IPS-NIHi7 (cell line): ENCODE data around the gene NEFH.
"Not testable (repeated sequence)": the region's sequence is repeated elsewhere in the genome, so short reads cannot be mapped to it uniquely, and the experiment has no call there.

Experiments
- DNase-seq: peaks from one replicate; pipeline ENCODE4 v3.0.0; 2012; ENCODE audit warnings: mixed read lengths; ENCODE audit errors: extremely low spot score

NEFH gene

DNA sequence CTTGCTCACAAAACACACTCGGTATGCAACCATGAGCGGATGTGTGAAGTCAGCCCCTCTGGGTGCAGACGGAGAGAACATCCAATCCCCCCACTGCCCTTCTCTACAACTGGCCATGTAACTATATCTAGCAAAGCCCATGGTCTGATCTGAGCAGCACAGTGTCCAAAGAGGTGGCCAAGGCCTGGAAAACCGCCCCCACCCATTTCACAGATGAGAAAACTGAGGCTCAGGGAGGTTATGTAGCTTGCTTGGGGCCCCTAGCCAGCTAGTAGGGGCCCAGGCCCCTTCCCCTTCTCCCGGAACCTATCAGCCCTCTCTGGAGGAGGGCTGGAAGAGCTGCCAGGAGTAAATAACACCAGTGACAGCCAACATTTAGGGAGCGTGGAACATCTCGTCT lies 15.4 kb upstream of the NEFH start:
- no peak for DNase-seq

GRCh38 chr22:29469755-29470154 lies 10.3 kb upstream of the NEFH start:
- DNase-seq, result no peak

GRCh38 chr22:29470159-29470855 lies 9.7 kb upstream of the NEFH start:
- peak; percentile 93 for DNase-seq

DNA sequence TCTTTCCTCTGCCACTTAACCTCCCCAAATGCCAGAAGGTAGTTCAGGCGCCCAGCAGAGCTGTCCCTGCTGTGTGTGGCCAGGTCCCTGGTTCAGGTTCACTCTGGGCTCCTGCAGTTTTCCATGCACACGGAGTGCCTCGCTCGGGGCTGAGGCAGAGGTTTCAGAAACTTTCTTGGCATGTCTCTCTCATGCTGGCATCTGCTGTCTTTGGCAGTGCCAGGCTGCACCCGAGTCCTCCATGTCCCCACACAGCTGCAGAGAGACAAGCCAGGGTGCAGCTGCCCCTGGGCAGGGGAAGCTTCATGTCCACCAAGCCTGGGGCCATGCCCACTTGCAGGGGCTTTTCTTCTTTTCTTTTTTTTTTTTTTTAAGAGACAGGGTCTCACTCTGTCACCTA lies 7.0 kb upstream of the NEFH start:
- no peak for DNase-seq

- no peak for DNase-seq
Measured at GRCh38 chr22:29475550-29475949, 4.5 kb upstream of the NEFH start.

DNA sequence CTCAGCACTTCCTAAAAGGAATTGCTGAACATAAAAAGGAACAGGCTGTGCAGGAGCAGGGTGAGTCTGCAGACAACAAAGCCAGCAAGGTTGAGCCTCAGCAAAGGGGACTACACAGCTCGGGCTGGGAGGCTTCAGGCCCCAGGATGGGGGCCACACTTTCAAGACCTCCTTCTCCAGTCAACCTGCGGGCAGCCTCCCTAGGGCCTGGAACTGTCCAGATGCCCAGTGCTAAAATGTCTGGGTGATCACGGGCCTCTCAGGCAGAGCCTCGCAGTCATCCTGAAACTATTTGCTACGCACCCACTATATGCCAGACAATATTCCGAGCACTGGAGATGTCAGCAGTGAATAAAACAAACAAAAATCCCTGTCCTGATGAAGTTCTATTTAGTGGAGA lies 3.9 kb upstream of the NEFH start:
- DNase-seq, result peak; percentile 29

- DNase-seq, result no peak
Measured at GRCh38 chr22:29477723-29478318, 2.2 kb upstream of the NEFH start.

DNA sequence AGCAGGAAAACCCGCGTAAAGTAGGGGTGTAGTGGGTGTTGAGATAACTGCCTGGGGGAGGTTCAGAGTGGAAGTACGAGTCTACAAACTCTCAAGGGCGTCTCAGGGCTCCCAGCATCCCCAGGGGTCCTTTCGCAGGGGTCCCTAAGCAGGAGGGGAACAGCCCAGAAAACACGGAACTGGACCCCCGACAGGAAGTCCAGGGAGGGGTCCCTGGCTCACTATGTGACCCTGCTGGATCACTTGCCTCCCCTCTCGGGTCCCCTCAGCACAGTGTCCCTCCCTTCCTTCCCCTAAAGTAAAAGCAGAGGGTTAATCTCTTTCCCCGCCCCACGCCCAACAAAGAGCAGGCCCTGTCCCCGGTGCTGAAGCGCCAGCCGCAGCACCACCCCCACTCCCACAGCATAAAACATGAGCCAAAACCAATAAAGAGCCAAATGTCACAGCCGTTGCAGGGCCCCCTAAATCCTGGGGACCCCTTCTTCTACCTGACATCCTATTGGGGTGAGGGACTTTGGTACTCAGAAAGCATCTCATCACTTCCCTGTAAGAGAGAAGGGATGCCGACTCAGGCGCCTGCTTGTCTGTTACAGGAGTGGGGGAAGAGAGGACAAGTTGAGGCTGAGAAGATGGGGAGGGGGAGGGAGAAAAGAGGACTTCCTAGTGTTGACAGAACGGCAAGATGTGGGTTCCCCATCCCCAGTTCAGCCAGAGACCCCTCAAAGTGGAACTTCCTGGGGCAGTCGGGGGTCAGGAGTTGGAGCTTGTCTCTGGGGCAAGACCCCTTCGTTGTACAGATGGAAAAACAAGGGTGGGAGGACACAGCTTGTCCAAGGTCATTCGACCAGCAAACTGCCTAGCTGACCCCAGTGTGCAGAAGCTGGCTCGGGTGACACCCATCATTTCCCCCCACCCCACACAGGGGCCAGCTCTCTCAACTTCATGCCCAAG lies 1.4 kb upstream of the NEFH start:
- DNase-seq, result peak; percentile 65

- no peak for DNase-seq
Measured at GRCh38 chr22:29480262-29480511, 169 bp downstream of the NEFH start.

DNA sequence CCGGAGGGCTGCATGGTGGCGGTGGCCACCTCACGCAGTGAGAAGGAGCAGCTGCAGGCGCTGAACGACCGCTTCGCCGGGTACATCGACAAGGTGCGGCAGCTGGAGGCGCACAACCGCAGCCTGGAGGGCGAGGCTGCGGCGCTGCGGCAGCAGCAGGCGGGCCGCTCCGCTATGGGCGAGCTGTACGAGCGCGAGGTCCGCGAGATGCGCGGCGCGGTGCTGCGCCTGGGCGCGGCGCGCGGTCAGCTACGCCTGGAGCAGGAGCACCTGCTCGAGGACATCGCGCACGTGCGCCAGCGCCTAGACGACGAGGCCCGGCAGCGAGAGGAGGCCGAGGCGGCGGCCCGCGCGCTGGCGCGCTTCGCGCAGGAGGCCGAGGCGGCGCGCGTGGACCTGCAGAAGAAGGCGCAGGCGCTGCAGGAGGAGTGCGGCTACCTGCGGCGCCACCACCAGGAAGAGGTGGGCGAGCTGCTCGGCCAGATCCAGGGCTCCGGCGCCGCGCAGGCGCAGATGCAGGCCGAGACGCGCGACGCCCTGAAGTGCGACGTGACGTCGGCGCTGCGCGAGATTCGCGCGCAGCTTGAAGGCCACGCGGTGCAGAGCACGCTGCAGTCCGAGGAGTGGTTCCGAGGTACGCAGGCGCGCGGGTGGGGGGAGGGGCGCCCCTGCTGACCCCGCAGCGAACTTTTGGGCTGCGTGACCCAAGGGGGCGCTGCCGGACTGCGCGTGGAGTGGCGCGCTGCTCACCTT lies 670 bp downstream of the NEFH start:
- peak; percentile 83 for DNase-seq

- peak; percentile 86 for DNase-seq
Measured at GRCh38 chr22:29481265-29482000, 1.4 kb downstream of the NEFH start.

GRCh38 chr22:29482253-29482652 lies 2.2 kb downstream of the NEFH start:
- DNase-seq, result no peak

DNA sequence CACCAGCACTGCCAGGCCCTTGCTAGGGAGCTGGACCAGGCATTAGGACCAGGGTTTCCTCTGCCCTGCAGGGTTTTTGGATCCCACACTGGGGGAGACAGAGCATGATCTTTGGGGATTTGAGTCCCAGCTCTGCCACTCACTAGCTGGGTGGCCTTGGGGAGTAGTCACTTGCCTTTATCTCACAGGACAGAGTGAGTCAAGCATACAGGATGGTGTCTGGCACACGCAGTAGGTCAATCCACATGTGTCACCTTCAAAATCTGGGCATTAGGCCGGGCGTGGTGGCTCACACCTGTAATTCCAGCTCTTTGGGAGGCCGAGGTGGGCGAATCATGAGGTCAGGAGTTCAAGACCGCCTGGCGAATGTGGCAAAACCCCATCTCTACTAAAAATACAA lies 2.7 kb downstream of the NEFH start:
- no peak for DNase-seq

GRCh38 chr22:29483254-29483653 lies 3.2 kb downstream of the NEFH start:
- no peak for DNase-seq

DNA sequence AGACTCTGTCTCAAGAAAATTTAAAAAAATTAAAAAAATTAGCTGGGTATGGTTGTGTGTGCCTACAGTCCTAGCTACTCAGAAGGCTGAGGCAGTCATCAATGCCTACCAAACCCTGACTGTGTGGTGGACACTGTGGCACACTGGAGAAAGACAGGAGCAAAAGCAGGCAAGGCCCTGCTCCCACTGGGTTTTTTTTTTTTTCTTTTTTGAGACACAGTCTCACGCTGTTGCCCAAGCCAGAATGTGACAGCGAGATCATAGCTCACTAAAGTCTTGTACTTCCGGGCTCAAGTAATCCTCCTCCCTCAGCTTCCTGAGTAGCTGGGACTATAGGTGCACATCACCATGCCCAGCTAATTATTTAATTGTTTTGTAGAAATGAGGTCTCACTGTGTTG lies 4.6 kb downstream of the NEFH start:
- no peak for DNase-seq

DNA sequence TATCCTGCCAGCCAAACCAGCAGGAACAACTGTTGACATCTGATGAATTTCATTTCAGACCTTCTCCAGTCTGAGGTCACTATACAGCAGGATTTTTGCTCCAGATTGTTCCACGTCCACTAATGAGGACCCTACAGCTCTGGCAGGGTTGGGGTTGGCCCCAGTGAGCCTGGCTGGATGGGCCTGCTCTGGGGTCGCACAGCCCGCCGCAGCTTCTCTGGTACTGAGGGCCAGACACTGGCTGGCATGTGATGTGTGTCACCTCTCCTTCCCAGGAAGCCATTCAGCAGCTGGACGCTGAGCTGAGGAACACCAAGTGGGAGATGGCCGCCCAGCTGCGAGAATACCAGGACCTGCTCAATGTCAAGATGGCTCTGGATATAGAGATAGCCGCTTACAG lies 5.4 kb downstream of the NEFH start:
- no peak for DNase-seq

DNA sequence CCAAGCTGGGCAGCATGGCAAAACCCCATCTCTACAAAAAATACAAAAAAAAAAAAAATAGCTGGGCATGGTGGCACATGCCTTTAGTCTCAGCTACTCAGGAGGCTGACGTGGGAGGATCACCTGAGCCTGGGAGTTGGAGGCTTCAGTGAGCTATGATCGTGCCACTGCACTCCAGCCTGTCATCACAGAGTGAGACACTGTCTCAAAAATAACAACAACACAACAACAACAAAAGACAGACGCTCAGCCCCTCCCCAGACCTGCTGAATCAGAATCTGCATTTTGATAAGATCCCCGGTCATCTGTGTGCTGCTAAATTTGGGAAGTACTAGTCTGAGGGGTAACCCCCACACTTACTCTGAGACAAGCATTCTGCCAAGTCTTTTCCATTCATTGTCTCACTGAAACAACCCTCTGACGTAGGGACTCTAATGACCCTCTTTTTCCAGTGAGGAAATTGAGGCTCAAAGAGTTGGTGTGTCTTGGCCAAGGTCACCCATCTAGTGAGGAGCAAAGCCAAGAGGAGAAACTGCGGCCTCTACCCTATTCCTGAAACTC lies 7.5 kb downstream of the NEFH start:
- DNase-seq, result no peak

GRCh38 chr22:29489127-29489780 lies 9.2 kb downstream of the NEFH start:
- not testable (repeated sequence) for DNase-seq

GRCh38 chr22:29491012-29491411 lies 11.0 kb downstream of the NEFH start:
- no peak for DNase-seq

DNA sequence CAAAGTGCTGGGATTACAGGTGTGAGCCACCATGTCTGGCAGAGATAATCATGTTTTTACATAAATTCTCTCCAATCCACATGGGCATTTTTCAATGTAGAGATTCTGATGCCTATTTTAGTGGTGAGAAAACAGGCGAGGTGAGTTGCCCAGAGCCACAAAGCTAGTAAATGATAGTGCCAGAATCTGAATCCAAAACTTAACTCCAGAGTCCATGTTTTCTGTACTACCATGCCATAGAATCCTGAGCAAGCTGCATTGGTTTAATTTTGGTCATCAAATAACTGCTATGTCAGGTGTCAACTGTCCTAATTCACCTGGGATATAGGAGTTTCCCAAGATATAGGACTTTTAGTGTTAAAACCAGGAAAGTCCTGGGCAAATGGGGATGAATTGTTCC lies 13.6 kb downstream of the NEFH start:
- no peak for DNase-seq

GRCh38 chr22:29499852-29500251 lies 19.8 kb downstream of the NEFH start:
- DNase-seq, result no peak
